Putamen (tissue), 1 donor: Measurements from ENCODE around the gene WASF2.
"Not testable (repeated sequence)": the region's sequence is repeated elsewhere in the genome, so short reads cannot be mapped to it uniquely, and the experiment has no call there.

ENCODE experiments used
- DNase-seq: peaks from one replicate; pipeline ENCODE4 v3.0.0-alpha.2; 2016; ENCODE audit warnings: low spot score

Gene WASF2

GRCh38 chr1:27418326-27419185 is 71.4 kb downstream of the WASF2 start:
- DNase-seq: peak; percentile 79

GRCh38 chr1:27417713-27418112 is 72.3 kb downstream of the WASF2 start:
- DNase-seq: no peak

GRCh38 chr1:27416387-27417111 is 73.4 kb downstream of the WASF2 start:
- peak; percentile 54 for DNase-seq

GRCh38 chr1:27414091-27414490 is 75.9 kb downstream of the WASF2 start:
- DNase-seq: no peak

DNA sequence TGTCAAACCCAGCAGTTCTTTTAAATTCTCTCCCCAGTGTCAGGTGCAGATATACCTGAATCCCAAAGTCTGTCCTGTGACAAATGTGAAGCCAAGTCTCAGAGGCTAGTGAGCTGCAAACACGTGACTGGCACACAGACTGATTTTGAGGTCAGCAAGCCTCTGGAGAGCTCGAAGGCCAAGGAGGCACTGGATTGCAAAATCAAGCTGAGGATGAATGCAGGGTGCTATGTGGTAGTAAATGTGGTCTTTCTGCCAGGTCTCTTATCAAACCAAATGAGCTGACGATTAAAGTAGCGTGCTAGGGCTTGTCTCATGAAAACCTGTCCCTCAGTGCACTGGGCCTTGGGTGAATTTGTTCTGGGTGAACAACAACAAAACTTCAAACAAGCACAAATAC is 77.0 kb downstream of the WASF2 start:
- DNase-seq: no peak

DNA sequence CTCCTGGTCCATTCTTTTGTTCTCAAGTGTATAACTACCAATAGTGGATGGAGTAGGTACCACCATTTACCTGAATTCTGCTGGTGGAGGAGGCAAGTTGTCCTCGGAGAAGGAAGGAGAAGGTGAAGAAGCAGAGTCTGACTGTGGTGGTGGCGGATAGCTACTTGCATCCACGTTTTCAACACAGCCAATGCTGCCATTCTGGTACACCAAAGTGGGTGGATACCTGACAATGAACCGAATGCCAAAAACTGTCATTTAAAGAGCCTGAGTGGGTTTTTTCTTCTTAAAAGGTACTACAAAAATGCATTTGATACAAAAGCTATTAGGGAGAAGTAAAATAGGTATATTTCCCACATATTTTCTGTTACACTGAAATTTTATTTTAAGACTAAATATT is 77.5 kb downstream of the WASF2 start:
- peak; percentile 58 for DNase-seq

DNA sequence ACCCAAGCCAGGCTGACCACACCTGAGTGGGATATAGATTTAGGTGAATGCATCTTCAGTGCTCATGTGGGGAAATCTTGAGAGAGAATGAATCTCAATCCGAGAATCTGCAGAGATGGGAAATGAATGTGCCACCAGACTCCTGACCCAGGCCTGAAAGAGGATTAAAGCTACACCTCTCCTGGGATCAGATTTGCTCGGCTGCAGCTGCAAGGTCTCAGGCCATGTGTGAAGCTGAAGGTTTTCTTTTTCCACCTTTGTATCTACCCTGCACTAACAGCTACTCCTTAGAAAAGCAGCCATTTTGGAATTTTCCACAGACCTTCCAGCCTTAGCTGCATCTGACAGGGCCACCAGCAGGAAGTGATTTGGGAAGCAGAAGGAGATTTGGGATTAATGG is 79.3 kb downstream of the WASF2 start:
- no peak for DNase-seq

DNA sequence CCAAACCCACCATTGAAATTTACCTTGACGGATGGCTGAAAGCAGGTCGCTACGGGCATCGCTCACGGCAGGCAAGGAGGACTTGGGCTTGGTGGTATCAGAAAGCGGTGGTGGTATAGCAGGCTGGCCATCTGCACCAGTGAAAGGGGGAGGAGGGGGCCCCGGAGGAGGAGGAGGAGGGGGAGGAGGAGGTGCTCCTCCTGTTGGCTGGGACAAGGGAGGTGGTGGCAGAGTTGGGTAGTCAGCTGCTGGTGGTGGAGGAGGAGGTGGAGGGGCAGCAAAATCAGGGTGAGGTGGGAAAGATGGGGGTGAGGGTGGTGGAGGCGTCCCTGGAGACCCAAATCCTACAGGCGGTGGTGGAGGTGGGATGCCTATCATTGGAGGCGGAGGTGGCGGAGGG is 80.3 kb downstream of the WASF2 start:
- no peak for DNase-seq

GRCh38 chr1:27408151-27408550 is 81.8 kb downstream of the WASF2 start:
- no peak for DNase-seq

DNA sequence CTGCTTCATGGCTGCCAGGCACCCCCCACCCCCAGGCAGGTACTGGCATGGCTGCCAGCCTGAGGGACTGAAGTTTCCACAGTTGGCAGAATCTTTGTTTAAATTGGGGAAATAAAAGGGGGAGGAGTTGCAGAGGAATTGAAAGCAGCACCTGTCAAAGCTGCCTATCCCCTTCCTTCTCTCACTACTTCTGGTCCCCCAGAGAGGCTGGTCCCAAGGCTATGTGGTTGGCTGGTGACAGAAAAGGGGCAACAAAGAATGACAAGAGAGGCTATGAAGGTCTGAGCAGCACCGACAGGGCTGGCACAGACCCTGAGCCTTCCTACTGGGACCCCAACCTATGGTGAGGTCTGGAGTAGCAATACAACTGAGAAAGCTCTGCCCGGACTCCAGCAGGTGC is 83.2 kb downstream of the WASF2 start:
- not testable (repeated sequence) for DNase-seq

- DNase-seq: no peak
Measured at GRCh38 chr1:27406362-27406680, 83.6 kb downstream of the WASF2 start.

DNA sequence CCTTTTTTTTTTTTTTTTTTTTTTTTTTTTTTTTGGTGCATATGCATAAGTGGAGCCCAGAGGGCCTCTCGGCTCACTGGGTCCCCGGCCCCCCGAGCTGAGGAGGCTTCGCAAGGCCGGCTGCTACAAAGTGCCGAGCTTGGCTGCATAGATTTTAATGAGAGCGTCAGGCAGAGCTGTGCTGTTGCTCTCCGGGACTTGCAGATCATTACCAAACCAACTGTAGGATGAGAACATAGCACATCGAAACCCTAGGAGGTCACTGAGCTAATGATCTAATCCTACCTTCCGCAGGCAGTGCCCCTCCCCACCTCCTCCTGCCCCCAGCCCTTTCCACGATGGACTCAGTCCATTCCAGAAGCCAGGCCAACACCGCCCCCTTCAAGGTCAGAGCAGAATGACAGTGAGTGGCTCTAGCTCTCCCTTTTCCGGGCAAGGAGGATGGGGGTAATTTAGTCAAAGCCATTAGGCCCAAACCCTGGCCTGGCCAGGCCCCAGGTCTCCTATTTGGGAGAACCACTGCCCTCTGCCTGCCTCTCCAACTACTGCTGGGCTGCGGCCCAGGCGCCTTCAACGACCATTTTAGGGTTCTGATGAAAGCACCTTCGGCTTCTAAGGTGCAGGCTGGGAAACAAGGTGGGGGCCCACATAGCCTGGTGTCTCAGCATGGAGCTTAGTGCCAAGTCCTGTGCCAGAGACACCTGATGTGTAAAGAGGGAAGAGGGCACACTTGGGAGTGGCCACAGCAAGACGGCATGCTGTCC is 84.2 kb downstream of the WASF2 start:
- not testable (repeated sequence) for DNase-seq

DNA sequence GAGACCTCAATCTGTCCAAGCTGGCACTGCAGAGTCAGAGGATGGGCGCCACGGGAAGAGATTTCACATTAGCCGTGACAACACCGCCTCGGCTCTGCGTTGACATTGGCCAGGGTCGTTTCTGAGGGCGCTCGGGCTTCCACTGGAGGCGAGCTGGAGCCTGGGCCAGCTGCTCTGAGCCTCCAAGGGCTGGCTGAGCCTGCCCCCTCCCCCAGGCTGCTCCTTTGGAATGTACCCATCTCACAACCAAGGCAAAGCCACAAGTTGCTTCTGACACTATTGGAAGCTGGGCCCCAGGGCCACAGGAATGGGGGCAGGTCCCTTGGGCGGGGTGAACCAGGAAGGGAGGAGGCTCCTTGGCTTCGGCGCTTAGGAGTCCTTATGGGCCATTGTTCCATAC is 84.9 kb downstream of the WASF2 start:
- DNase-seq: no peak

DNA sequence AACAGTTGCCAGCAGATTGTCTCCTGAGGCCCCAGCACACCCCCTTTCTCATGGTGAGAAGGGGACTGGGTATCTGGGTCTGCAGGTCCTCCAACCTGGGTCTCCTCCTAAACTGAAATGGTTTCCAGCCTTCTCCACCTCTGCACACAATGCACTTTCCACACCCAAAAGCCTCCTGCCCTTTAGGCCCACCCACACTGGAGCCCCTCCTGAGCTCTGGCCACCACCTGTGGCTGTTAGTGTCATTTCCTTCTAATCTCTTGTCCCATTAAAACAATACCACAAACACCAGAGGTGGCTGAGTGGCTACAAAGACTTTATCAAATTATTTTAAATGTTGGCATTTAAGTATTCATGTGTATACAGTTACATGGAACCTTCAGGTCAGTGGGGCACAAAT is 86.0 kb downstream of the WASF2 start:
- no peak for DNase-seq

DNA sequence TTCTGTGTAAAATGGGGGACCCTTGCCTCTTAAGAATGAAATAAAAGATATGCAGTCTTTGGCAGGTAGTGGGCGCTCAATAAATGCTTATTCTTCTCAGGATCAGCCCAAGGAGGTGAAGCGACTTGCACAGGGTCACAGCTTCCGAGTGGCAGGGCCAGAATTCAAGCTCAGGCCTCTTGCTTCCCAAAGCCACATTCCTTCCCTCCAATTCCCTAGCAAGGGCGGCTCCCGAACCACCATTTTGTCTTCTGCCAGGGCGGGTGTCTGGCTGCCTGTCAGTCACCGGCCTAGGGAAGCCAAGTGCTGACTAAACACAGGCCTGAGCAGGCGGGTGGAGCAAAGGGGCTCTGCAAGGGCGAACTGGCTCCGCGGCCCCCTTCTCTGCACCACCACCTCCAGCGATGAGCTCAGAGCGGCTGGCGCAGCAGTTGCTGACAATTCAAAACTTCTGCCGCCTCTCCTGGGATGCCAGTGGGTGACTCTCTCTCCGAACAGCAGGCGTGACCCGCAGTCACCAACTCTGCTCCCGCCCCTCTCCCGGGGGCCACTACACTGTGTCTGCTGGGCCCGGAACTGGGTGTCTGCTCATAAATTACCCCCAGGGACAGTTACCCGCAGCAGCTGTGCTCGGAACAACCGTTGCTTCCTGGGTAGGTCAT is 86.8 kb downstream of the WASF2 start:
- DNase-seq: no peak

- DNase-seq: peak; percentile 61
Measured at GRCh38 chr1:27402349-27402754, 87.6 kb downstream of the WASF2 start.

- DNase-seq: no peak
Measured at GRCh38 chr1:27400963-27401341, 89.0 kb downstream of the WASF2 start.

DNA sequence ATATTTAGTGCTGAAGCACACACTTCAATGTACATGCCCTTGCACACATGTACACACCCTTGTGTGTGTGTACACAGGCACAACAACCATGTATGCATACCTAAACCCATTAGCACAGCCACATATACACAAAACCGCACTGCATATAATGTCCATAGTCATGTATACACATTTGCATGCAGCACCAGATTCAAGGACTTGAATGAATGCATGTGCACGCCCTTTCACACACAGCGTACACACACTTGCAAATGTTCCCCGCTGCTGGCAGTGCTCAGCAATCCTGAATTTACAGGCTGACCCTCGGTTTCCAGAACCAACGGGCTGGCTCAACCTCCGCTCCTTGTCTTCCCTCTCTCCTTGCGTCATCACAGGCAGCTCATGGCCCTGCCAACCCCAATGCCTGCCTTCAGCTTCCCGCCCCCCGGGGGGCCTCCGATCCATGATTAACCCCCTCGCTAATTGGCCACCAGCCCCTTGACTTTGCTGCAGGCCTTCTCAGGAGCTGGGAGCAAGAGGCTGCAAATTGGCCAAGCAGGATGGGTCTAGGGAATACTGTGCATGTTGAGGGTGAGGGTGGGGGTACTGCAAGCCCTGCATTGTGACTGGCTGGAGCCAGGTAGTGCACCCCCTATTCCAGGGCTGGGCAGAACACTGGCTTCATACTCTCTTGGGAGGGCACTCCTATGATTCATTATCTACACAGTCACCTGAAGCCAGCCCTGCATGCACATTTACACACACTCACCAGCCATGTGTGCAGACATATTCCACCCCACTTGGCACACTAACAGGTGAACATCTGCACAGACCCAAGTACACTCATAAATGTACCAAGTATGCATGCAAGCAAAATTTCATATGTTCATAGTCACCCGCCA is 89.6 kb downstream of the WASF2 start:
- no peak for DNase-seq

DNA sequence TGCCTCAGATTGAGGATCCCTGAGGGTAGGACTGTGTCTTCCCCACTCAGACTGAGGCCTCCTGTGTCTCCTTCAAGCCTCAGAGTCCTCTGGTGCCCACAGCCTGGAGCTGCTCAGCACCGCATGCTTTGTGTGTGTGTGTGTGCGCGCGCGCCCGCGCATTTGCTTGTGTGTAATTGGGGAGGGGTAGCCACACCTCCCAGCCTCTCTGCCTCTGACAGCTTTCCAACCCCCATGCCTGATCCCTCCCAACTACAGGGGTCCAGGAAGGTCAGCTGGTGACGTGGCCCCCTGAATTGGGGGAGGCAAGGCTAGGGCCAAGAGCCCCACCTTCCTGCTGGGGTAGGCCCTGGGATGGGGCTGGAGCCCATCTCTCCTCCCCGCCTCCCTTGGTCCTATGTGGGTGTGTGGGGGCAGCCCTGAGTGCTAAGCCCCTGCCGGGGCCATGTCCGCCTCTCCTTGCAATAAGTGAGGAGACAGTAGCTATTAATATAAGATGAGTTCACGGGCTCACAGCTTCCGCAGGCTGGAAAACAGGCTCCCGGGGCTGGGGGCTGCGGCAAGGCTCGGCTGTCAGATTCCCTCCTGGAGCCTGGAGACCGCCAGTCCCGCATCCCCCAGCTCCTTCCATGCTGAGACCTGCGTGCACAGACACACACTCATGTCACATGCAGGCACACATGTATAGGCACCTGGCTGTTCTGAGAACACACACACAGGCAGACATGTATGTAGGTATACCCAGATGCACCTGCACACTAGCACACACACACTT is 90.5 kb downstream of the WASF2 start:
- DNase-seq: no peak

- no peak for DNase-seq
Measured at GRCh38 chr1:27398405-27399149, 91.4 kb downstream of the WASF2 start.
